Occipital lobe (tissue), 2 donors: Measurements from ENCODE around the gene ZNF266. TPM values are rescaled to one million over a fixed set of nuclear protein-coding genes. Genes with fewer than 3 reads are reported as not detected.
A peak's percentile ranks its signal among the peaks of the same experiment; 100 is the strongest.

Experiments
- DNase-seq: peaks from one replicate; lab custom pipeline; 2025; lab: John Stamatoyannopoulos, UW
- total RNA-seq: library from RNA; depleted of rRNA; stranded (reverse); fragments of >200 nt; gene quantifications from one replicate; pipeline ENCODE4 v1.2.3, GENCODE V29; 2014

The ZNF266 gene
- 15.4 TPM for total RNA-seq

DNA sequence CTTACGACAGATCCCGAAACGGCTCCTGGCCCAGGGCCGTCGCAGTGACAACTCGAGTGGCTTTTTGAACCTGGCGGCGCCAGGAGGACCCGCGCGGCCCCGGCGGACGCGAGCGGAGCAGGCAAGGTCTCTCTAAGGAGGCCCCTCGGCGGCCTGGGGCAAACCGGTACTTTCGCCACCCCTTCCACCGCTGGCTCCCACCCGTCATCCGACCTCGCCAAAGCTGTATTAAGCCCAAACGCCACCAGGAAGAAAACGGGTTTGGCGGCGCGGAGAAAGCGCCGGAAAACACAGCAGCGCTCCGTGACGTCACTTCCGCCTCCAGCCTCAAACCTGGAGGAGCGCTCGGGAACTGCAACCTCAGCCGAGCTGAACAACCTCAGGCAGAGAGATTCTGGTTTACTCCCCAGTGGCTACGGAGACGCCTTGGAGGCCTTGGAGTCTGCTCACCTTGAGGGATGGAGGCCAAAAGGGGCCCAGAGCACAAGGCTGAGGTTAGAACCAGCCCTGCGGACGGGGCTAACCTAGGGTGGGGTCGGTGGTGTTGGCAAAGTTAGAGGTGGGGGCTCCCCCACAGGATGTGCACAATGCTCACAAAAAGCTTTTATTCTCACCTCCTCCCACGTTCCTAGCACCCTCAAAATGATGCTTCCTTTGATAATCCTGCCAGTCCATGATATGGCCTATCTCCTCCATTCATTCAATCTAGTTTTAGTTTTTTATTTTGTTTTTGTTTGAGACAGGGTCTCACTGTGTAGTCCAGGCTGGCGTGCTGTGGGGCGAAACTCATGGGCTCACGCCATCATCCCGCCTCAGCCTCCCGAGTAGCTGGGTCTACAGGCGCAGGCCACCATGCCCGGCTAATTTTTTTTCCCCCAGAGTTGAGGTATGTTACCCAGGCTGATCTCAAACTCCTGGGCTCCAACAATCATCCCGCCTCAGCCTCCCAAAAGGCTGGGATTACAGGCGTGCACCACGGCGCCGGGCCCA, at the start of gene ZNF266:
Gene ZNF266 (minus strand): TSS at position 295 of the 990 bp plus-strand sequence. CDS start 15,484 bp downstream, outside the sequence.
- peak; percentile 78 for DNase-seq

GRCh38 chr19:9485140-9485539, 49.8 kb upstream of the ZNF266 start:
- no peak for DNase-seq

DNA sequence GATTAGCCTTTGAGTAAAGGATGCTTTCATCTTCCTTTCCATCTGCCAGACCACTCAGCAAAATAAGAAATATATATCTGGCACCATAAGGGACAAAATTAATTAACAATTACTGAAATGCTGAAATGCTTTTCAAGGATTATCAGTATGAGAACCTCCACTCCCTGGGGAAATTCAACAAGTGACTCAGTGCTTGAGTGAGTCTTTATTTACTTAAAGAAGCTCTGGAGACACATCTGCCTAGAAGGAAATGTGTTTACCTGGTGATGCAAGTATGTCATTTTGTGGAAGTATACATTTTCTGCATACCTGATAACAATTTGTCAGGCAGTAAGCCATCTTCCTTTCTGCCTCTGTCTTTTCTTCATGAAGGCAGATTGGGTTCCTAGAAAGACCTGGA, 39.6 kb upstream of the ZNF266 start:
- no peak for DNase-seq

DNA sequence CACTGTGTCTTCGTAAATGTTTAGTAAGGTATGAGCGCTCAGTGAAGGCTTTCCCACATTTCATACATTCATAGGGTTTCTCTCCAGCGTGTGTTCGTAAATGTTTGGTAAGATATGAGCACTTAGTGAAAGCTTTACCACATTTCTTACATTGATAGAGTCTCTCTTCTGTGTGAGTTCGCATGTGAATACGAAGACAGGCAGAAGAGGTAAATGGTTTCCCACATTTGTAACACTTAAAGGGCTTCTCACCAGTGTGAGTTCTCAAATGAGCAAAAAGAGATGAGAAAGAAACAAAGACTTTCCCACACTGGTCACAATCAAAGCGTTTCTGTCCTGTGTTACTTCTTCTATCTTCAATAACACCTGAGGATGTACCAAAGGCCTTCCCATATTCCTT, 31.8 kb upstream of the ZNF266 start:
- DNase-seq, result no peak

- DNase-seq, result no peak
Measured at GRCh38 chr19:9461938-9462337, 26.6 kb upstream of the ZNF266 start.

- DNase-seq, result no peak
Measured at GRCh38 chr19:9456018-9456689, 20.8 kb upstream of the ZNF266 start.

DNA sequence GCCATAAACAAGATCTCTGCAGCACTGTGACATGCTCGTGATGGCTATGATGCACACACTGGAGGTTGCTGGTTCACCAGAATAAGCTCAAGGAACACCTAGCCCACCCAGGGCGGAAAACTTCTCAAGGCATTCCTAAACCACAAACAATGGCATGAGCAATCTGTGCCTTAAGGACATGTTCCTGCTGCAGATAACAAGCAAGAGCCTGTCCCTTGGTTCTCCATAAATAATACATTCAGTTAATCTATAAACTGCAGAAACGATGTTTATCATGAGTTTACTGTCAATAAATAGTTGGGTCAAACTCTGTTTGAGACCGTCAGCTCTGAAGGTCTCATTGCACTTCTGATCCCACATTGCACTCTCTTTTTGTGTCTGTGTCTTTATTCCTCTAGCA, 18.6 kb upstream of the ZNF266 start:
- no peak for DNase-seq

DNA sequence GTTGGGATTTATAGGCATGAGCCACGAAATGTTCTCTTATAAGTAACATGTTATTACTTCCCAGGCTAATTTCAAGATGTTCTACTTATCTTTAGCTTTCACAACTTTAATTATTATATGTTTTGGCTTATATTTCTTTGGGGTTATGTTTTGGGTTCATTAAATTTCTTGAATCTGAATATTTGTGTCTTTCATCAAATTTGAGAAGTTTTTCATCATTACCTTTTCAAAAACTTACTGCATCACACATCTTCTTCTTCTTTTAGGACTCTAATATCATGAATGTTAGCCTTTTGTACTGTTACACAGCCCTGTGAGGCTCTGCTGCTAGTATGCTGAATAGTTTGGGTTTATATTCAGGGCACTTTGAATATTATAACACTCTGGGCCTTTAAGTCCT, 9.7 kb upstream of the ZNF266 start:
- DNase-seq, result no peak

- no peak for DNase-seq
Measured at GRCh38 chr19:9436358-9436757, 985 bp upstream of the ZNF266 start.

DNA sequence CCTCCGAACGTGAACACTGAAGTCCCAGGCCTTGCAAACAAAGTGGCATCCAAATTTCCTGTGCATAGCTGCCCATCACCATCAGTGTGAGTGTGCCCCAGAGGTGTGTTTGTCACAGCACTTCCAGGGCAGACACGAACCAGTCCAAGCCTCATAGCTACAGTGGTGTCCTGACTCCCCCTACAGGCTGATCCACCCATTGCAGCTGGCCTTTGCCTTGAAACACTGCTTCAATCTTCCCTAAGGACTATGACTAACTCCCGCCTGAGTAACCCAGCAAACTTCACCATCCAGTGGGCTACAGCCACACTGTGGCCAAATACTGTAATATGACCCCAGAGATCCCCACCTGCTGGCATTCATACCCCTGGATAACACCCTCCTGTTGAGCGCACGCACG, 3.9 kb downstream of the ZNF266 start:
- no peak for DNase-seq

- no peak for DNase-seq
Measured at GRCh38 chr19:9430444-9430843, 4.9 kb downstream of the ZNF266 start.

DNA sequence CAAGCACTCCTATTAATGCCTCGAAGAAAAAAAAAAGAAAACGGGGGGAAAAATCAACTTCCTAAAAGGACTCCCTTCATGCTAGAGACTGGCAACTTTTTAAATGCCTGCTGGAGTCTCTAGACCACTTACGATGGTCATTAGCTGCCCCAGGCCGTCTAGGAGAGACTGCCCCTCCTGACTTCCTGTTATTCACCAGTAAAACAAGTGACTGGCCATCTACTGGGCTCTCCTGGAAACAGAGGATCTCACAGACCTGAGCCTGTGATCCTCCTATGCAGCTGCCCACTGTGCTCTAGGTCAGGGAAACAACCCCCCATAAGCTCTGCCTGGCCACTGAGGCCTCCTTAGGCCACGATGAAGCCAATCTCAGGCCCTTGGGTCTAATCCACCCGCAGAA, 7.4 kb downstream of the ZNF266 start:
- DNase-seq, result no peak

GRCh38 chr19:9413240-9413954, 22.0 kb downstream of the ZNF266 start:
- no peak for DNase-seq

- DNase-seq, result no peak
Measured at GRCh38 chr19:9407827-9408226, 27.5 kb downstream of the ZNF266 start.

GRCh38 chr19:9406798-9407352, 28.5 kb downstream of the ZNF266 start:
- peak; percentile 10 for DNase-seq

GRCh38 chr19:9381361-9381785, 54.0 kb downstream of the ZNF266 start:
- no peak for DNase-seq

GRCh38 chr19:9370738-9371619, 64.4 kb downstream of the ZNF266 start:
- DNase-seq, result no peak

GRCh38 chr19:9362905-9363304, 72.5 kb downstream of the ZNF266 start, which contains the start of gene ZNF177:
Gene ZNF177 (plus strand): TSS chr19:9363013. CDS start chr19:9378312, 15,299 bp downstream.
- no peak for DNase-seq
